Trophoblast cell (in vitro differentiated cells and primary cell): ENCODE data around the gene SLC38A1.

Experiments used
- DNase-seq, 2 donors: peaks; one replicate each; pipeline ENCODE4 v3.0.0-alpha.2; 2016
- H2AFZ ChIP-seq: 2 replicates; pipeline ENCODE4 v1.6.1; 2013; ENCODE audit warnings: low read length, moderate library complexity, mild to moderate bottlenecking; ENCODE audit not compliant: insufficient read depth, poor library complexity
- H2AK5ac ChIP-seq: 2 replicates; pipeline ENCODE4 v1.6.1; 2013; ENCODE audit warnings: mild to moderate bottlenecking, low read length
- H2BK120ac ChIP-seq: 2 replicates; pipeline ENCODE4 v1.6.1; 2013; ENCODE audit warnings: low read length, mild to moderate bottlenecking, moderate library complexity; ENCODE audit not compliant: insufficient read depth, poor library complexity
- H2BK12ac ChIP-seq: 2 replicates; pipeline ENCODE4 v1.6.1; 2013; ENCODE audit warnings: mild to moderate bottlenecking, low read length, moderate library complexity
- H2BK5ac ChIP-seq: 2 replicates; pipeline ENCODE4 v1.6.1; 2013; ENCODE audit warnings: low read length, low read depth, moderate library complexity, mild to moderate bottlenecking; ENCODE audit not compliant: poor library complexity
- H3K14ac ChIP-seq: 2 replicates; pipeline ENCODE4 v1.6.1; 2013; ENCODE audit warnings: mild to moderate bottlenecking, low read length
- H3K18ac ChIP-seq: 2 replicates; pipeline ENCODE4 v1.6.1; 2013; ENCODE audit warnings: mild to moderate bottlenecking, low read length
- H3K23ac ChIP-seq: 2 replicates; pipeline ENCODE4 v1.6.1; 2013; ENCODE audit warnings: low read length
- H3K27ac ChIP-seq: 2 replicates; pipeline ENCODE4 v1.5.1; 2013; ENCODE audit warnings: low read depth, mild to moderate bottlenecking, inconsistent platforms, low read length, moderate library complexity
- H3K27me3 ChIP-seq: 2 replicates; pipeline ENCODE4 v1.6.1; 2013; ENCODE audit warnings: inconsistent platforms, mild to moderate bottlenecking, low read length, moderate library complexity; ENCODE audit not compliant: insufficient read depth
- H3K36me3 ChIP-seq, 2 experiments: 1 replicate in 1 of 2; 2 replicates in 1 of 2; pipeline ENCODE4 v1.6.1; 2013; ENCODE audit warnings: low read length in 2 of 2, mild to moderate bottlenecking in 2 of 2, moderate library complexity in 1 of 2; ENCODE audit not compliant: insufficient read depth in 2 of 2, control insufficient read depth in 1 of 2
- H3K4ac ChIP-seq: 2 replicates; pipeline ENCODE4 v1.6.1; 2013; ENCODE audit warnings: low read depth, mild to moderate bottlenecking, low read length, moderate library complexity
- H3K4me1 ChIP-seq, 2 experiments: 1 replicate in 1 of 2; 2 replicates in 1 of 2; pipeline ENCODE4 v1.6.1; 2013; ENCODE audit warnings: low read length in 2 of 2, mild to moderate bottlenecking in 2 of 2, moderate library complexity in 1 of 2; ENCODE audit not compliant: insufficient read depth in 2 of 2, control insufficient read depth in 1 of 2
- H3K4me2 ChIP-seq: 2 replicates; pipeline ENCODE4 v1.6.1; 2013; ENCODE audit warnings: inconsistent platforms, mild to moderate bottlenecking, low read length, moderate library complexity
- H3K4me3 ChIP-seq: 2 replicates; pipeline ENCODE4 v1.5.1; 2013; ENCODE audit warnings: mild to moderate bottlenecking, low read depth, low read length, inconsistent platforms
- H3K79me1 ChIP-seq: one replicate; pipeline ENCODE4 v1.6.1; 2013; ENCODE audit warnings: low read length
- H3K79me2 ChIP-seq: 2 replicates; pipeline ENCODE4 v1.6.1; 2013; ENCODE audit warnings: low read length, mild to moderate bottlenecking; ENCODE audit not compliant: control insufficient read depth, insufficient read depth, poor library complexity
- H3K9ac ChIP-seq: 2 replicates; pipeline ENCODE4 v1.6.1; 2013; ENCODE audit warnings: mild to moderate bottlenecking, low read length
- H3K9me3 ChIP-seq: 2 replicates; pipeline ENCODE4 v1.6.1; 2013; ENCODE audit warnings: low read depth, mild to moderate bottlenecking, control low read depth, inconsistent platforms, low read length; ENCODE audit not compliant: insufficient read depth
- H4K12ac ChIP-seq: 2 replicates; pipeline ENCODE4 v1.6.1; 2013; ENCODE audit warnings: low read depth, mild to moderate bottlenecking, low read length, moderate library complexity
- H4K8ac ChIP-seq: 2 replicates; pipeline ENCODE4 v1.6.1; 2013; ENCODE audit warnings: low read depth, mild to moderate bottlenecking, low read length, moderate library complexity
- H4K91ac ChIP-seq: one replicate; pipeline ENCODE4 v1.6.1; 2013; ENCODE audit warnings: low read depth, mild to moderate bottlenecking, low read length, moderate library complexity
- WGBS: extraction: QIAGEN DNeasy Blood & Tissue Kit; methylation state at CpG from one replicate; pipeline ENCODE4 v1.1.7; 2013; ENCODE audit warnings: missing lambda C conversion rate; ENCODE audit not compliant: insufficient read length, insufficient coverage; ENCODE audit errors: extremely low coverage; 5-methylcytosine and 5-hydroxymethylcytosine counted together

Gene SLC38A1

DNA sequence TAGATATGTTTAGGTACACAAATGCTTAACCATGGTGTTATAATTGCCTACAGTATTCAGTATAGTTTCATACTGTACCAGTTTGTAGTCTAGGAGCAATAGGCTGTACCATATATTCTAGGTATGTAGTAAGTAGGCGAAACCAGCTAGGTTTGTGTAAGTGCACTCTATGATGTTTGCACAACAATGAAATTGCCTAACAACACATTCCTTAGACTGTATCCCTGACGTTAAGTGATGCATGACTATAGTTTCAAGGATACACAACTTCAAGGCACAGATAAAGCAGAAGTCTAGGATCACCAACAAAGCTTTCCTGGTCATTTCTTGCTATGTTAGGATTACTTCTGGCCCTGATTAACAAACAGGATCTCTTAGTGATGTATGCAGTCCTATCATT, 135.1 kb downstream of the SLC38A1 start:
- peaks cover 2% of the 10 kb centered on the region for H3K9me3 ChIP-seq
- peak overlapping the region; percentile 76 for H3K27ac ChIP-seq
- H3K4me3 ChIP-seq: no peak overlapping the region
- DNase-seq: peak; percentile 63 to 97
- no peak overlapping the region for H4K8ac ChIP-seq
- H3K4me2 ChIP-seq: no peak overlapping the region
- no peak overlapping the region for H2BK5ac ChIP-seq
- no peaks in the 10 kb centered on the region for H3K27me3 ChIP-seq
- H3K18ac ChIP-seq: no peak overlapping the region
- H3K14ac ChIP-seq: no peak overlapping the region
- H2BK12ac ChIP-seq: no peak overlapping the region
- no peak overlapping the region for H2BK120ac ChIP-seq
- no CpG with 5 or more reads among the region's 2 CpGs for WGBS
- no peak overlapping the region for H3K9ac ChIP-seq
- H3K79me2 ChIP-seq: peaks cover 2% of the 10 kb centered on the region
- no peak overlapping the region for H3K4ac ChIP-seq
- peaks cover 2 to 7% of the 10 kb centered on the region in 2 experiments for H3K4me1 ChIP-seq
- H3K23ac ChIP-seq: no peak overlapping the region
- no peak overlapping the region for H4K12ac ChIP-seq
- no peak overlapping the region for H4K91ac ChIP-seq
- no peak overlapping the region for H2AK5ac ChIP-seq
- H3K36me3 ChIP-seq: no peaks in the 10 kb centered on the region
- no peak overlapping the region for H2AFZ ChIP-seq
- peaks cover 12% of the 10 kb centered on the region for H3K79me1 ChIP-seq
